Vagina (tissue), 2 donors: Measurements from ENCODE around the gene HNRNPDL. TPM values are rescaled to one million over a fixed set of nuclear protein-coding genes. Genes with fewer than 3 reads are reported as not detected.
"Not testable (repeated sequence)": the region's sequence is repeated elsewhere in the genome, so short reads cannot be mapped to it uniquely, and the experiment has no call there.

Source experiments
- DNase-seq, 2 donors: peaks; one replicate each; pipeline ENCODE4 v3.0.0-alpha.2; 2017; ENCODE audit errors: extremely low spot score in 2 of 2
- H3K27ac ChIP-seq: fragments of 200-600 bp; sonication (generic); one replicate; pipeline ENCODE4 v1.5.1; 2019
- H3K27me3 ChIP-seq: fragments of 200-600 bp; sonication (generic); one replicate; pipeline ENCODE4 v1.5.1; 2019
- H3K36me3 ChIP-seq, 2 donors: fragments of 200-600 bp; sonication (generic); one replicate each; pipeline ENCODE4 v1.5.1; 2017 to 2019
- H3K4me1 ChIP-seq: fragments of 200-600 bp; sonication (generic); one replicate; pipeline ENCODE4 v1.5.1; 2019
- H3K4me3 ChIP-seq, 2 donors: fragments of 200-600 bp; sonication (generic); 1 replicate in 1 of 2; 2 replicates in 1 of 2; pipeline ENCODE4 v1.5.1; 2016 to 2019
- H3K9me3 ChIP-seq: fragments of 200-600 bp; sonication (generic); one replicate; pipeline ENCODE4 v1.5.1; 2019
- POLR2A ChIP-seq, 2 donors: fragments of 450-650 bp; IDR thresholded peaks; one replicate each; pipeline ENCODE4 v1.6.1; 2017; ENCODE audit warnings: antibody characterized with exemption in 2 of 2, mild to moderate bottlenecking in 2 of 2, moderate library complexity in 2 of 2
- POLR2AphosphoS5 ChIP-seq, 2 donors: sonication (generic); formaldehyde crosslinking; IDR thresholded peaks; one replicate each; pipeline ENCODE4 v1.9.0; 2017; ENCODE audit warnings: antibody characterized with exemption in 2 of 2, mild to moderate bottlenecking in 2 of 2, low read depth in 1 of 2; ENCODE audit not compliant: insufficient read depth in 1 of 2
- intact Hi-C: fragments of 100-400 bp; cut with DNase I; formaldehyde crosslinking; loops from one replicate; pipeline ENCODE4 v1.15.1; 2023
- total RNA-seq: library from RNA; depleted of rRNA; stranded (reverse); fragments of >200 nt; gene quantifications from one replicate; pipeline ENCODE4 v1.2.3, GENCODE V29; 2016
- TF ChIP-seq, protein P1 (sequence below), 3 experiments: fragments of 450-650 bp in 2 of 3; fragments of 200-600 bp in 1 of 3; sonication (generic) in 1 of 3; IDR thresholded peaks; one replicate each; pipeline ENCODE4 v1.5.1; 2017 to 2019; ENCODE audit warnings: antibody characterized with exemption in 3 of 3, mild to moderate bottlenecking in 2 of 3, moderate library complexity in 2 of 3

The HNRNPDL gene
- 189 TPM for total RNA-seq

DNA sequence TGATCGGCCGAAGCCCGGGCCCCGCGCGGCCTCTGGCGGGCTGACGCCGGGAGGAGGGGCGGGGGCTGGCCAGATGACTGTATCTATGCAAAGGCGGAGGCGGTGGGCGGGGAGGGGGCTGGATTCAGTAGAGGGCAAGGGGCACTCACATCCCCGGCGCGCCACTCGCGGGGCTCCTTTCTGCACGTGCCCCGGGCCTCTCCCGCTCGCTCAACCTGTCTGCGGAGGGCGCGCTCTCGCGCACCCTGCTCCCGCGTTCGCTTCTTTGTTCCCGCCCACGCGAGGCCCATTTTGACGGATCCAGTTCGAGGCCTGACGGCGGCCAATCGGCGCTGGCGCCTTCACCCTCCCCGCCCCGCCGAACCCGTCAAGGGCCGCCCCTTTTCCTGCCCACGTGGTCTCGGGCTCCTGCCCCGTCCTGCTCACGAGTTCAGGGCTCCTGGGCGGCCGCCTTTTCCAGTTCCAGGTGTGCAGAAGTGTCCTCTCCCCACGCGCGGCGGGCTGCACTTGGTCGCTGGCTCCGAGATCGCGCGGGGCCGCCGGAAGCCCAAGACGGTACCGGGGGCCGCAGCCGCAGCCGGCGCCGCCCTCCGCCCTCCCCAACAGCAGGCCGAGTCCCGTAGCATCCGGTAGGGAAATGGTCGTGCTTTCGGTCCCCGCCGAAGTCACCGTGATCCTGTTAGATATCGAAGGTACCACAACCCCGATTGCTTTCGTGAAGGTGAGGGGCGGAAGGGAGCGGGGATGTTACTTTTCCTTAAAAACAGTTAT is at the start of gene HNRNPDL, which contains the start of gene ENOPH1:
Gene HNRNPDL, minus strand, starts transcription at position 270 of the 771 bp plus-strand sequence. CDS start 772 bp downstream, outside the sequence.
Gene ENOPH1, plus strand, starts transcription at position 398 of the 771 bp plus-strand sequence. Its CDS starts 240 bp downstream, at position 638.
- H3K4me1 ChIP-seq = peaks cover 50% of the 10 kb centered on the region
- intact Hi-C loops = no loop called here
- peak in 1 of 2 donors; percentile 98 for DNase-seq
- no peaks in the 10 kb centered on the region for H3K27me3 ChIP-seq
- H3K27ac ChIP-seq = peak within 1 kb of the TSS; percentile 99
- peaks cover 0 to 18% of the 10 kb centered on the region in 2 donors for H3K36me3 ChIP-seq
- TF ChIP-seq, protein P1, sequence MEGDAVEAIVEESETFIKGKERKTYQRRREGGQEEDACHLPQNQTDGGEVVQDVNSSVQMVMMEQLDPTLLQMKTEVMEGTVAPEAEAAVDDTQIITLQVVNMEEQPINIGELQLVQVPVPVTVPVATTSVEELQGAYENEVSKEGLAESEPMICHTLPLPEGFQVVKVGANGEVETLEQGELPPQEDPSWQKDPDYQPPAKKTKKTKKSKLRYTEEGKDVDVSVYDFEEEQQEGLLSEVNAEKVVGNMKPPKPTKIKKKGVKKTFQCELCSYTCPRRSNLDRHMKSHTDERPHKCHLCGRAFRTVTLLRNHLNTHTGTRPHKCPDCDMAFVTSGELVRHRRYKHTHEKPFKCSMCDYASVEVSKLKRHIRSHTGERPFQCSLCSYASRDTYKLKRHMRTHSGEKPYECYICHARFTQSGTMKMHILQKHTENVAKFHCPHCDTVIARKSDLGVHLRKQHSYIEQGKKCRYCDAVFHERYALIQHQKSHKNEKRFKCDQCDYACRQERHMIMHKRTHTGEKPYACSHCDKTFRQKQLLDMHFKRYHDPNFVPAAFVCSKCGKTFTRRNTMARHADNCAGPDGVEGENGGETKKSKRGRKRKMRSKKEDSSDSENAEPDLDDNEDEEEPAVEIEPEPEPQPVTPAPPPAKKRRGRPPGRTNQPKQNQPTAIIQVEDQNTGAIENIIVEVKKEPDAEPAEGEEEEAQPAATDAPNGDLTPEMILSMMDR (IDR thresholded peaks at IDR 0.05) = peak in 1 of 3 experiments; percentile 20
- TF ChIP-seq POLR2AphosphoS5 (IDR thresholded peaks at IDR 0.05; ENCODE audit: insufficient read depth in 1 of 2, low read depth in 1 of 2) (peak; percentile 77 to 84), POLR2A (IDR thresholded peaks at IDR 0.05) (peak in 1 of 2 donors; percentile 61)
- H3K4me3 ChIP-seq = peak within 1 kb of the TSS; percentile 57 to 67
- H3K9me3 ChIP-seq = no peaks in the 10 kb centered on the region

- intact Hi-C loops = no loop called here
- Histone ChIP-seq H3K27me3 (no peaks in the 10 kb centered on the region), H3K27ac (no peak overlapping the region), H3K9me3 (no peaks in the 10 kb centered on the region), H3K36me3 (no peaks in the 10 kb centered on the region), H3K4me3 (no peak overlapping the region), H3K4me1 (no peaks in the 10 kb centered on the region)
- DNase-seq = peak in 1 of 2 donors; percentile 54
- TF ChIP-seq POLR2A (IDR thresholded peaks at IDR 0.05) (no peak), POLR2AphosphoS5 (IDR thresholded peaks at IDR 0.05; ENCODE audit: insufficient read depth in 1 of 2, low read depth in 1 of 2) (no peak)
- TF ChIP-seq, protein P1 (IDR thresholded peaks at IDR 0.05) = no peak
These were observed 49.3 kb upstream of the HNRNPDL start for GRCh38 chr4:82479562-82479961.

DNA sequence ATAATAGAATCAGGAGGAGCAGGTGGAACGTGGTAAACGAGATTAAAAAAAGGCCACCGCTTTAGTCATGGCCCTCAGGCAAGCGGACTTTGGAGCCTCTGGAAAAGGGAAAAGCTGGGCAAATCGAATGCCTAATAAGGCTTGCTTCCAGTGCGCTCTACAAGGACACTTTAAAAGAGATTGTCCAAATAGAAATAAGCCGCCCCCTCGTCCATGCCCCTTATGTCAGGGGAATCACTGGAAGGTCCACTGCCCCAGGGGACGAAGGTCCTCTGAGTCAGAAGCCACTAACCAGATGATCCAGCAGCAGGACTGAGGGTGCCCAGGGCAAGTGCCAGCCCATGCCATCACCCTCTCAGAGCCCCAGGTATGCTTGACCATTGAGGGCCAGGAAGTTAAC is 47.2 kb upstream of the HNRNPDL start:
- H3K4me3 ChIP-seq, H3K9me3 ChIP-seq, H3K36me3 ChIP-seq, DNase-seq, intact Hi-C loops, H3K27ac ChIP-seq, H3K27me3 ChIP-seq, H3K4me1 ChIP-seq: not testable (repeated sequence)

- not testable (repeated sequence) for H3K36me3 ChIP-seq, DNase-seq
These were observed 45.7 kb upstream of the HNRNPDL start for GRCh38 chr4:82475931-82476330.

DNA sequence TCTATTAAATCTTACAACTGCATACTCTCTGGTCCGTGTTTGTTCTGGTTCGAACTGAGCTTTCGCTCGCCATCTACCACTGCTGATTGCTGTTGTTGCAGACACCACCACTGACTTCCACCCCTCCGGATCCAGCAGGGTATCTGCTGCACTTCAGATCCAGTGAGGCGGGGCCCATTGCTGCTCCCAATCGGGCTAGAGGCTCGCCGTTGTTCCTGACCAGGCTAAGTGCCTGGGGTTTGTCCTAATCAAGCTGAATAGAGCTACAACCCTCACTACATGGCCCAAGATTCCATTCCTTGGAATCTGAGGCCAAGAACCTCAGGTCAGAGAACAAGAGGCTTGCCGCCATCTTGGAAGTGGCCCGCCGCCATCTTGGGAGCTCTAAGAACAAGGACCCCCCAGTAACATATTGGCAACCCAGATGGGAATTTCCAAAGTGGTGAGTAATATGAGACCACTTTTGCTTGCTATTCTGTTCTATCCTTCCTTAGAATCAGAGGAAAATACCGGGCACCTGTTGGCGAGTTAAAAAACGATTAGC is 43.4 kb upstream of the HNRNPDL start:
- H3K9me3 ChIP-seq = no peaks in the 10 kb centered on the region
- TF ChIP-seq, protein P1 (IDR thresholded peaks at IDR 0.05) = no peak
- TF ChIP-seq POLR2AphosphoS5 (IDR thresholded peaks at IDR 0.05; ENCODE audit: insufficient read depth in 1 of 2, low read depth in 1 of 2) (no peak), POLR2A (IDR thresholded peaks at IDR 0.05) (no peak)
- no peaks in the 10 kb centered on the region for H3K36me3 ChIP-seq
- no peaks in the 10 kb centered on the region for H3K27me3 ChIP-seq
- no peaks in the 10 kb centered on the region for H3K4me1 ChIP-seq
- DNase-seq = peak in 1 of 2 donors; percentile 52
- intact Hi-C loops = no loop called here
- H3K4me3 ChIP-seq = no peak overlapping the region
- H3K27ac ChIP-seq = no peak overlapping the region

More at GRCh38 chr4:82475931-82476330, 45.7 kb upstream of the HNRNPDL start:
- H3K27ac ChIP-seq, H3K4me1 ChIP-seq, H3K4me3 ChIP-seq, H3K9me3 ChIP-seq, intact Hi-C loops, H3K27me3 ChIP-seq: not testable (repeated sequence)

DNA sequence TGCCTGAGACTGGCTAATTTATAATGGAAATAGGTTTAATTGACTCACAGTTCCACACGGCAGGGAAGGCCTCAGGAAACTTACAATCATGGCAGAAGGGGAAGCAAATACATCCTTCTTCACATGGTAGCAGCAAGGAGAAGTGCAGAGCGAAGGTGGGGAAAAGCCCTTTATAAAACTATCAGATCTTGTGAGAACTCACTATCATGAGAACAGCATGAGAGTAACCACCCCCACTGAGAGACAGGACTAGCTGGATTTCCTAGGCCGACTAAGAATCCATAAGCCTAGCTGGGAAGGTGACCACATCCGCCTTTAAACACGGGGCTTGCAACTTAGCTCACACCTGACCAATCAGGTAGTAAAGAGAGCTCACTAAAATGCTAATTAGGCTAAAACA is 42.8 kb upstream of the HNRNPDL start:
- intact Hi-C loops, H3K4me3 ChIP-seq, H3K27me3 ChIP-seq, DNase-seq, H3K9me3 ChIP-seq, H3K27ac ChIP-seq, H3K4me1 ChIP-seq, H3K36me3 ChIP-seq: not testable (repeated sequence)
